GM21529 (cell line): ENCODE measurements around the gene DAD1.
"Not testable (repeated sequence)": the region's sequence is repeated elsewhere in the genome, so short reads cannot be mapped to it uniquely, and the experiment has no call there.

Source experiments
- ATAC-seq: cut with Tn5 transposase; IDR thresholded peaks from one replicate; pipeline ENCODE4 v1.9.1; 2021; ENCODE audit not compliant: unreplicated experiment

The DAD1 gene

GRCh38 chr14:22599349-22599748 is 10.3 kb upstream of the DAD1 start:
- no peak for ATAC-seq

DNA sequence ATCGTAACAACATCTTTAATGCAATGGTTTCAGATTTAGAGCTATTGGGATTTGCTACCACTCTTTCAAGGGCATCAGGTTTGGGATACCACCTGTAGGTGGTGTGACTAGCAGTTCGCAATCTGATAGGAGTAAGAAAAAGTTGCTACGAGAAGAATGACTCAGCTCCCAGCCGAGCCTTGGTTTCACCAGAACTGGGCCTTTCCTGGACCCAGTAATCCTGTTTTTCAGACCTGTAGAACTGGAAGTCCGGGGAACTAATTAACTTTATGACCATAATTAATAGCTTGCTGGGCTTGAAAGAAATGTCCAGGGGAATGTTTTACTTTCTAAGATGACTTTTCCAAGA is 9.8 kb upstream of the DAD1 start:
- peak; percentile 52 for ATAC-seq

DNA sequence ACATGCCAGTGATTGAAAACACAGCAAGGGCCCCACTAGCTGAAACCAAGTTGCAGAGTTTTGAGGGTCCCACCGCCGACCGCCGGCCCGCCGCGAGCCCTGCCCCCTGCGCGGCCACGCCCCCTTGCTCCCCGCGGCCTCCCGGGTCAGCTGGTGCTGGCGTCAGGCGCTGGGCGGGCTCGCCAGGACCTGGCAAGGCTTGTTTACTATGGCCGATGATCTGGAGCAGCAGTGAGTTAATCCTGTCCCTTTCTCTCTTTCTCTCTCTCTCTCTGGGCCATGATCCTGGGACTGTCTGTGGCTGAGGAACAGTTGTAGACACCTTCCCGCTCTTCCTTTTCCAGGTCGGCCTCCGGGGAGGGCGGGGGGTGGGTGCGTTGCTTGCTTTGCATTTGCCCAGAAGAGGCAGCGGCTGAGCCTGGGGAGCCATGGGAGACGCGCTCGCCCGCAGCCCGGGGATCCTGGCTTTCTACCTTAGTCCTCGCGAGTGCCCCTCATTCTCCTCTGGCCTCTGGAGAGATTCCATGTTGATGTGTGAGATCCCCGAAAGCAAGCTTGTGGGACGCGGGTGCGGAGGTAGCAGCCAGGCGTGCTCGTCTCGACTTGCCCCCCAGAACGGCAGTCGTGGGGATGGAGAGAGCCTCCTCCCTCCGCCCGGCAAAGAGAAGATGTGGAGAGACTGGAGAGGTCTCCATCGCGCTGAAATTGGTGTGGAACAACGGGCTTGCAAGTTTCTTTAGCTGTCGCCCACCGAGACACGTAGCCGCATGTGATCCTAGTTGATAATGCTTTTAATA is 9.3 kb upstream of the DAD1 start, which contains the start of gene ABHD4:
Gene ABHD4 (plus strand): TSS at position 202 of the 797 bp plus-strand sequence. CDS start 7 bp downstream, at position 209.
- ATAC-seq: peak; percentile 79

- ATAC-seq: peak; percentile 26
Measured at GRCh38 chr14:22597771-22598098, 8.7 kb upstream of the DAD1 start.

- no peak for ATAC-seq
Measured at GRCh38 chr14:22597265-22597664, 8.2 kb upstream of the DAD1 start.

DNA sequence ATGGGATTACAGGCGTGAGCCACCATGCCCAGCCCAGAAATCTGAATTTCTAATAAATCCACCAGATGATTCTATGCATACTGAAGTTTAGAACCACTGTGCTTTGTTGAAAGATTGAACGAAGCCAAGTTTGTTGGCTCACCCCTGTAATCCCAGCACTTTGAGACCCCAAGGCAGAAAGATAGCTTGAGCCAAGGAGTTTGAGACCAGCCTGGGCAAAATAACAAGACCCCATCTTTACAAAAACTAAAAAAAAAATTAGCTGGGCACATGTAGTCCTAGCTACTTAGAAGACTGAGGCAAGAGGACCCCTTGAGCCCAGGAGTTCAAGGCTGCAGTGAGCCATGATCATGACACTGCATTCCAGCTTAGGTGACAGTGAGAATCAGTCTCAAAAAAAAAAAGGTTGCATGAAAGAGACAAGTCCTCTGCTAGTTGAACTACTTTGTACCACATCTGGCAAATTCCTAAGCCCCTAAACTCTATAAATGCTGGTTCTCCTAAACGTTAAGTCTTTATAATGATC is 7.4 kb upstream of the DAD1 start:
- no peak for ATAC-seq

GRCh38 chr14:22594156-22594716 is 5.2 kb upstream of the DAD1 start:
- no peak for ATAC-seq

- ATAC-seq: no peak
Measured at GRCh38 chr14:22593601-22594000, 4.6 kb upstream of the DAD1 start.

- ATAC-seq: no peak
Measured at GRCh38 chr14:22593189-22593588, 4.2 kb upstream of the DAD1 start.

GRCh38 chr14:22588526-22589095 is 413 bp downstream of the DAD1 start:
- no peak for ATAC-seq

- not testable (repeated sequence) for ATAC-seq
Measured at GRCh38 chr14:22587677-22588422, 1.2 kb downstream of the DAD1 start.

- ATAC-seq: no peak
Measured at GRCh38 chr14:22587247-22587646, 1.8 kb downstream of the DAD1 start.

DNA sequence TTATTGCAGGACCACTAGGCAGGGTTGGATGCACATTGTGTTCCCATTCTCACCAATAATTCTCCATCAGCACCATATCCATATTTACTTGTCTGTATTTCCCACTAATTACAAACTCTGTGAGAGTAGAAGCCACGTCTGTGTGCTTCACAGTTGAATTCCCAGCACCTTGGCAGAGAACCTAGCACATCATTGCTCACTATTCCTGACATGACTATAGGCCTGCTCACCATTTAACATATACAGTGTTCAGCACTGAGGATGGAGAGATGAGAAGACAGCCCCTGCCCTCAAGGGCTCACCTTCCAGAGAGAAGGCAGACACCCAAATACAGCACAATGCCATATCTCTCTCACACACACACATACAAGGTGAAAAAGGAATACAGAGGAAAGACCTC is 5.0 kb downstream of the DAD1 start:
- ATAC-seq: no peak

DNA sequence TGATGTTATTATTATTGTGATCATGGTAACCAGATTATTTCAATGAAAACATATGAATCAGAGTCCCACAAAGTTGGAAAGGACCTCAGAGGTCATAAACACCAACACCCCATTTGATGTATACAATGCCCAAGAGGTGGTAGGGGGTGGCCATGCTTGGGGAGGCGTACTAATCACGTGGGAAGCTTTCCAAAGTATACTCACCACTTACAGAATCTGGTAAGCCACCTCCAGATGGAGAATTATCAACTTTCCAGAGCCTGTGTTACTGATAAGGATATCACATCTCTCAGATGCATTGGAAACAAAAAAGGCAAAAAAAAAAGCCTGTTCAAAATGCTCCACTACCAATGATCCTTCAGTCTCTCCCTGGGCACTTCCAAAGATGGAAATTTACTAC is 8.4 kb downstream of the DAD1 start:
- no peak for ATAC-seq

GRCh38 chr14:22579881-22580280 is 9.1 kb downstream of the DAD1 start:
- no peak for ATAC-seq

DNA sequence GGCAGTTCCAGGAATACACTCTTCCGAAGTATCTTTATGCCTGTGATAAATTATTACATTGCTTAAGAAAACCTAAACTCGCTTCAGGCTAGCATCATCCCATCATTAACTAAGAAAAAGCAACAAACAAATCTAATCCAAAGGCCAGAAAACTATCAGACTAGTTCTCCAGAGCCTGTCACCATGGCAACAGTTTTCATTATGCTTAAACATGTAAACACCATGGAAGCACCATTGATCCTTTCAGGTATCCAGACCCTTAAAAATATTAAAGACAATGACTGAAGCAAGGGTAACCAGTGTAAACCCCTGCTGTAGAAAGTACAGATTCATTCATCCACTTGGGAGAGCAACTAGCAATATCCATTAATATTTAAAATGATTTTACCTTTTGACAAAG is 9.8 kb downstream of the DAD1 start:
- ATAC-seq: no peak

GRCh38 chr14:22577334-22577908 is 11.6 kb downstream of the DAD1 start:
- ATAC-seq: no peak

- no peak for ATAC-seq
Measured at GRCh38 chr14:22573804-22574203, 15.2 kb downstream of the DAD1 start.

DNA sequence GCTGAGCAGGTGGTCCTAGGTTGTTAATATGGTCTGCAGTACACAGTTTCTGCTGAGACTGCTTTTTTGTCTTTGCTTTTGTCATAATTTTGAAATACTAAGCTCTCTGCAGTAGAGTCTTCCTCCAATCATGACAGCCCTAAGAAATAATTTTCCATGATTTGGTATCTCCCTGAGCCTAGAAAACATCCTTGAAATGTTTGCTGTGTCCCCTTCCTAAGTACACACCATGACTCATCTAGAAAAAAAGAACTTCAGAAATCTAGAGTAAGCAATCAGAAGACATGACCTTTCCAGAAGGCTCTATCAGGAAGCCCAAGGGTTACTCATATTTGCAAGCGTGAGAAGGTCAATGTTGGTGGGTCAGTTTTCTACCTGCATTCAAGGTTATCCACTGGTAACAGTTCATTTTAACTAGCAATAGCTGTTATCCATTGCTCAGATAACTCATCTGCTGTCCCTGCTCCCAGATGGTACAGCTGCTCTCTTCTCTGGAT is 16.4 kb downstream of the DAD1 start:
- no peak for ATAC-seq

DNA sequence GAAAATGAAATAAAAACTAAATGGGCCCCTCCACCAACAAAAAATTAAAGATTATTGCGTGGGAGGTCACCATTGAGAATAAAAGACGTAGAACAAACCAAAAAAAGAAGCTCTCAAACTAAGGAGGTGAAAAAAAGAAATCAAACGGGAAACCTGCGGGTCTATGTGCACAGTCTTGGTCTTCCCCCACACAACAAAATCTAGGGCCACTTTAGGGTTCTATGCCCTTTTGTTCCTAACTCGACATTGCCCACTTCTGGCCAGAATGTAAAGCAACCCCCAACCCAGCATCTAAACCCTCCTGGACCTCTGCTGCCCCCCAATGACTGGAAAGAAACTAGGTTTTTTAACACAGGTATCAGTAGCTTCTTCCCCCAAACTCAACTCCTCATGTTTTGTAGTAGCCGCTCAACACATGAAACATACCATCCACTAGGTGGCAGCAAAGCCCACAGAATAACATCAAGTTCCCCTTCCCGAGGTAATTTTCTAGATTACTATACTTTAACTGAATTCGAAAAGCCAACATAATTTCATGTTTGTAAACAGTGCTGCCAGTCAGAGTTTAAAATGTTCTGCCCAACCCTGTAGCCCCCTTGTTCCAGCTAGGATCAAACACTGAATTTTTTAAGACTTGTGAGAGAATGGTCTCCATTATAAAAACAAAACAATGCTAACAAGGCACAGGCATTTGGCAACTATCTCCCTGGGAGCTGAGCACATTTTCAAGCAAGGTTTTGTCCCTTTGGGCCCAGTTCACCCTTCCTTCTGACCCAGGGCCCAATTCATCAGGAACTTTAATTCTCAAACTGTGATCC is 18.7 kb downstream of the DAD1 start:
- peak; percentile 68 for ATAC-seq
